ENCODE data around the gene LRRN4CL. TPM values are rescaled to one million over a fixed set of nuclear protein-coding genes. Genes with fewer than 3 reads are reported as not detected.

The LRRN4CL gene
- total RNA-seq, 1 donor from 2014 or later = 0.44 TPM

DNA sequence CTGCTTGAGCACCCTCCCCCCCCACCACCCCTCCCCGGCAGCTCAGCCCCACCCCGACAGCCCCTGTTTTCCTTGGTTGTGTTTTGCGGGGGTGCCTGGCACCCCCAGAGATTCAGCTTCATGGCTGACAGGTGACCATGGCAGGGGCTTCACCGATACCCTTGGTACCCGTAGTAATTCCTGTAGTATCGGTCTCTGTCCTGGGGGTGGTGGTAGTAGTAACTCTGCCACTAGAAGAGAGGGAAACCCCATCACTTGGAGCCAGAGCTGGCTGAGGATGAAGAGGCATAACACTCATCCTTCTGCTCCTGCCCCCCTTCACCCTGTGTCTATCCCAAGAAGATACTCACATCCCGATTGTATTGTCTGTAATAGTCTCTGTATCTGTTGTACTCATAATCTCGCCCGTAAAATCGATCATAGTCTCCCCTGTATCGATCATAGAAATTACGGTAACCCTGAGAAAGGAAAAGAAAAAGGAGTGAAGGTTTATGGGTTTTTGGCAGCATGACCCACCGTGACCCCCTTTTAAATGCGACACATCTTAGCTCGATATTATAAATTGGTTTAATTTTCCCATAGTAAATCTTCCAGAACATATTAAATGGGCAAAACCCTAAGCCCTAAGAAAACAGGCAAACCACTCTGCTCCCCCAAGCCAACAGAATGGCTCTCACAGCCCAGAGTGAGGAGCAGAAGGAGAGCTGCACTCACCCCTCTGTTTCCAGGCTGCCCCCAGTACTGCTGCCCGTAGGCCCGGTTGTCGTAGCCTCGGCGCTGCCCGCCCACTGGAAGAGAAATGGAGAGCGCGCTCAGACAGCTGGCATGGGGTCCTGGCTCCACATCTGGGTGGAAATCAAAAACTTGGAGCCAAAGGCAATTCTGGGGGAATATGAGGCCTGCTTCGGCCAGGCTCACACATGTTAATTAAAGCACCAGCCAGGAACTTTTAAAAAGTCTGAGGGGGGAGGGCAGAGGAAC lies 26.1 kb upstream of the LRRN4CL start:
- Mint-ChIP-seq H3K9me3 (ENCODE audit: unreplicated experiment) (no peaks in the 10 kb centered on the region), H3K4me3 (ENCODE audit: unreplicated experiment) (peak overlapping the region; percentile 4), H3K27me3 (ENCODE audit: unreplicated experiment) (peaks cover 4% of the 10 kb centered on the region), H3K36me3 (ENCODE audit: low read depth, unreplicated experiment) (peaks cover 60% of the 10 kb centered on the region), H3K27ac (ENCODE audit: unreplicated experiment) (no peak overlapping the region), H3K4me1 (ENCODE audit: unreplicated experiment) (peaks cover 2% of the 10 kb centered on the region)
- no peak for DNase-seq (ENCODE audit: low spot score)
- TF ChIP-seq CTCF (IDR thresholded peaks at IDR 0.05; ENCODE audit: unreplicated experiment) = no peak

GRCh38 chr11:62713343-62713742 lies 24.0 kb upstream of the LRRN4CL start:
- no peak for DNase-seq (ENCODE audit: low spot score)
- Mint-ChIP-seq H3K9me3 (ENCODE audit: unreplicated experiment) (no peaks in the 10 kb centered on the region), H3K27ac (ENCODE audit: unreplicated experiment) (no peak overlapping the region), H3K4me3 (ENCODE audit: unreplicated experiment) (no peak overlapping the region), H3K27me3 (ENCODE audit: unreplicated experiment) (peaks cover 4% of the 10 kb centered on the region), H3K36me3 (ENCODE audit: low read depth, unreplicated experiment) (peaks cover 51% of the 10 kb centered on the region), H3K4me1 (ENCODE audit: unreplicated experiment) (peaks cover 19% of the 10 kb centered on the region)
- no peak for TF ChIP-seq CTCF (IDR thresholded peaks at IDR 0.05; ENCODE audit: unreplicated experiment)

DNA sequence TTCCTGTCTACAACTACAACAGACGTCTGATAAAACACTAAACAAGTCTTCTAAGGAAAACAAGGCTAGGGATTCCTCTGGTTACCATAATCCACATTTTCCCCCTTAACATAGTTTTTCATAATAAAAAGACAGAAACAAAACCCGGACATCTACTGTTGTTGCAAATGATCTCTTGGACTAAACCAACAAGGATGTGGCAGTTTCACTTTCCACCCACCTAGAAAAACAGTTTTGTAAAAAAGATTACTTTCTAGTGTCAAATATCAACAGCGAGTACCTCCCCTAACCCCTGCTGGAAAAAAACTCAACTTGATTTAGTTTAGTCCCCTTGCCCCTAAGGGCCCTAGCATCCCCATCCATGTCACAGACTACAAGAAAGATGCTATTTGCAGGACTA lies 23.5 kb upstream of the LRRN4CL start:
- no peak for DNase-seq (ENCODE audit: low spot score)
- peaks cover 46% of the 10 kb centered on the region for H3K36me3 Mint-ChIP-seq (ENCODE audit: low read depth, unreplicated experiment)
- no peak overlapping the region for H3K4me3 Mint-ChIP-seq (ENCODE audit: unreplicated experiment)
- H3K27ac Mint-ChIP-seq (ENCODE audit: unreplicated experiment) = peak overlapping the region; percentile 2
- TF ChIP-seq CTCF (IDR thresholded peaks at IDR 0.05; ENCODE audit: unreplicated experiment) = no peak
- H3K27me3 Mint-ChIP-seq (ENCODE audit: unreplicated experiment) = peaks cover 2% of the 10 kb centered on the region
- peaks cover 20% of the 10 kb centered on the region for H3K4me1 Mint-ChIP-seq (ENCODE audit: unreplicated experiment)
- no peaks in the 10 kb centered on the region for H3K9me3 Mint-ChIP-seq (ENCODE audit: unreplicated experiment)

- no peak for TF ChIP-seq CTCF (IDR thresholded peaks at IDR 0.05; ENCODE audit: unreplicated experiment)
- H3K36me3 Mint-ChIP-seq (ENCODE audit: low read depth, unreplicated experiment) = peaks cover 45% of the 10 kb centered on the region
- H3K27me3 Mint-ChIP-seq (ENCODE audit: unreplicated experiment) = peaks cover 2% of the 10 kb centered on the region
- no peaks in the 10 kb centered on the region for H3K9me3 Mint-ChIP-seq (ENCODE audit: unreplicated experiment)
- no peak for DNase-seq (ENCODE audit: low spot score)
- H3K4me3 Mint-ChIP-seq (ENCODE audit: unreplicated experiment) = no peak overlapping the region
- peak overlapping the region; percentile 2 for H3K27ac Mint-ChIP-seq (ENCODE audit: unreplicated experiment)
- peaks cover 21% of the 10 kb centered on the region for H3K4me1 Mint-ChIP-seq (ENCODE audit: unreplicated experiment)
These were observed 23.0 kb upstream of the LRRN4CL start for GRCh38 chr11:62712276-62712812.

DNA sequence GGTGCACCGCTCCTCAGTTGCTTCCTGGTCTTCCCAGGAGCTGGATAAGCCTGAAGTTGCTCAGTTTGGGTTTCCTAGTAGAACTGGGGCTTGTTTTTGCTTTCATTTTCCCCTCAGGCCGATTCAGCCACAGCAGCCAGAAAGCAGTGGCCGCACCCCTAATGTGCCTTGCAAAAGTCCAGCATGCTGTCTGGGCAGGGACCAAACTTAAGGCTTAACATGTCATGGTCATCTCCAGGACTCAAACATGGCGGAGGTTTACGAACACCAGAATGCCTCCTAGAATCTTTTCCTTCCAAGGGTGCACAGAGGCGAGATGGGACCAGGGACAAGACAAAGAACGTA lies 20.6 kb upstream of the LRRN4CL start:
- no peak for DNase-seq (ENCODE audit: low spot score)
- peak overlapping the region; percentile 97 for H3K27ac Mint-ChIP-seq (ENCODE audit: unreplicated experiment)
- peaks cover 28% of the 10 kb centered on the region for H3K4me1 Mint-ChIP-seq (ENCODE audit: unreplicated experiment)
- no peak for TF ChIP-seq CTCF (IDR thresholded peaks at IDR 0.05; ENCODE audit: unreplicated experiment)
- peak overlapping the region; percentile 92 for H3K4me3 Mint-ChIP-seq (ENCODE audit: unreplicated experiment)
- H3K36me3 Mint-ChIP-seq (ENCODE audit: low read depth, unreplicated experiment) = peaks cover 32% of the 10 kb centered on the region
- H3K9me3 Mint-ChIP-seq (ENCODE audit: unreplicated experiment) = no peaks in the 10 kb centered on the region
- H3K27me3 Mint-ChIP-seq (ENCODE audit: unreplicated experiment) = peaks cover 9% of the 10 kb centered on the region
